Transverse colon (tissue), 4 donors: ENCODE data around the gene DLL4. TPM values are rescaled to one million over a fixed set of nuclear protein-coding genes. Genes with fewer than 3 reads are reported as not detected.

ENCODE experiments used
- DNase-seq: peaks from one replicate; pipeline ENCODE4 v3.0.0-alpha.2; 2019
- H3K27ac ChIP-seq, 4 donors: fragments of 200-600 bp; sonication (generic); 2 replicates each; pipeline ENCODE4 v1.5.1; 2016 to 2018; ENCODE audit warnings: inconsistent platforms in 4 of 4
- H3K27me3 ChIP-seq: fragments of 200-600 bp; sonication (generic); 2 replicates; pipeline ENCODE4 v1.5.1; 2017; ENCODE audit warnings: inconsistent platforms
- H3K36me3 ChIP-seq, 4 donors: fragments of 200-600 bp; sonication (generic); 2 replicates each; pipeline ENCODE4 v1.5.1; 2017 to 2019; ENCODE audit warnings: inconsistent platforms in 4 of 4
- H3K4me1 ChIP-seq, 4 donors: fragments of 200-600 bp; sonication (generic); 2 replicates each; pipeline ENCODE4 v1.5.1; 2017 to 2020; ENCODE audit warnings: inconsistent platforms in 4 of 4
- H3K4me3 ChIP-seq, 4 donors: fragments of 200-600 bp; sonication (generic); 1 replicate in 1 of 4; 2 replicates in 3 of 4; pipeline versions ENCODE4 v1.5.1 to v1.6.1; 2017 to 2019; ENCODE audit warnings: inconsistent platforms in 4 of 4
- H3K9me3 ChIP-seq, 2 donors: fragments of 200-600 bp; sonication (generic); 2 replicates each; pipeline ENCODE4 v1.5.1; 2017 to 2019; ENCODE audit warnings: inconsistent platforms in 2 of 2
- CTCF ChIP-seq, 5 experiments: fragments of 200-600 bp in 3 of 5; fragments of 450-650 bp in 2 of 5; sonication (generic) in 3 of 5; IDR thresholded peaks; 1 replicate in 2 of 5; 2 replicates in 3 of 5; pipeline ENCODE4 v1.5.1; 2016 to 2017; ENCODE audit warnings: antibody characterized with exemption in 5 of 5, inconsistent platforms in 3 of 5, mild to moderate bottlenecking in 2 of 5, moderate library complexity in 1 of 5
- EP300 ChIP-seq: sonication (generic); formaldehyde crosslinking; IDR thresholded peaks from one replicate; pipeline ENCODE4 v1.6.1; 2017; ENCODE audit warnings: antibody characterized with exemption, low read depth
- POLR2A ChIP-seq: fragments of 450-650 bp; IDR thresholded peaks from one replicate; pipeline ENCODE4 v1.6.1; 2016; ENCODE audit warnings: antibody characterized with exemption, mild to moderate bottlenecking, moderate library complexity
- POLR2AphosphoS5 ChIP-seq, 3 donors: sonication (generic); formaldehyde crosslinking; IDR thresholded peaks; one replicate each; pipeline ENCODE4 v1.6.1; 2016; ENCODE audit warnings: antibody characterized with exemption in 3 of 3
- WGBS, 2 donors: methylation state at CpG; one replicate each; pipeline ENCODE4 v1.1.5; 2018; ENCODE audit warnings: low coverage in 1 of 2; 5-methylcytosine and 5-hydroxymethylcytosine counted together
- in situ Hi-C, 4 donors: fragments of 200-750 bp; cut with MboI; loops; one replicate each; pipeline versions ENCODE4 v1.15.0 to v1.15.1; 2017; ENCODE audit warnings: low sequenced_read_pairs in 3 of 4, low pct_ligation_motif_present in 1 of 4, low pct_unique_long_range_greater_than_20kb in 1 of 4
- intact Hi-C: fragments of 100-400 bp; cut with DNase I; formaldehyde crosslinking; loops from one replicate; pipeline ENCODE4 v1.15.1; 2023; ENCODE audit warnings: low total_unique reads
- total RNA-seq, 4 donors: library from RNA; depleted of rRNA; stranded (reverse); fragments of >200 nt; gene quantifications; one replicate each; pipeline ENCODE4 v1.1.0, GENCODE V29; 2016

The DLL4 gene
- total RNA-seq, 4 donors from 2014 or later, result 1.5 to 14.2 (median 10.2) TPM

- Histone ChIP-seq H3K4me3 (peak overlapping the region in 2 of 4 donors; percentile 20 to 44), H3K9me3 (no peaks in the 10 kb centered on the region), H3K27me3 (peaks cover 60% of the 10 kb centered on the region), H3K4me1 (peaks cover 36 to 78% (median 71%) of the 10 kb centered on the region in 4 donors), H3K36me3 (no peaks in the 10 kb centered on the region), H3K27ac (peak overlapping the region in 2 of 4 donors; percentile 4 to 87)
- 4% methylated on average over 40 of the region's 61 CpGs; no CpG with 5 or more reads in 1 of the 2 donors for WGBS, 2 donors
- TF ChIP-seq EP300 (no peak), POLR2A (no peak), CTCF (IDR thresholded peaks at IDR 0.05) (no peak), POLR2AphosphoS5 (IDR thresholded peaks at IDR 0.05) (no peak)
- peak; percentile 51 for DNase-seq
- in situ Hi-C loops (no loop called here), intact Hi-C loops (no loop called here)
These were observed 3.1 kb upstream of the DLL4 start for GRCh38 chr15:40925863-40926658.

GRCh38 chr15:40926659-40927494 lies 2.3 kb upstream of the DLL4 start:
- no peak for DNase-seq
- no peaks in the 10 kb centered on the region for H3K9me3 ChIP-seq
- peaks cover 41 to 82% (median 76%) of the 10 kb centered on the region in 4 donors for H3K4me1 ChIP-seq
- WGBS, 2 donors, result 33% methylated on average over 33 of the region's 33 CpGs; no CpG with 5 or more reads in 1 of the 2 donors
- H3K27ac ChIP-seq, result peak overlapping the region in 2 of 4 donors; percentile 85 to 87
- no peak for TF ChIP-seq POLR2A
- no peak for TF ChIP-seq EP300
- no peak for TF ChIP-seq CTCF (IDR thresholded peaks at IDR 0.05)
- TF ChIP-seq POLR2AphosphoS5 (IDR thresholded peaks at IDR 0.05), result no peak
- in situ Hi-C loops (no loop called here), intact Hi-C loops (loop anchor here (1.0 kb wide), 1 partner anchor 14 kb away; no protein-coding TSS in a partner anchor)
- H3K4me3 ChIP-seq, result peak overlapping the region in 2 of 4 donors; percentile 44 to 59
- H3K36me3 ChIP-seq, result no peaks in the 10 kb centered on the region
- peaks cover 67% of the 10 kb centered on the region for H3K27me3 ChIP-seq

DNA sequence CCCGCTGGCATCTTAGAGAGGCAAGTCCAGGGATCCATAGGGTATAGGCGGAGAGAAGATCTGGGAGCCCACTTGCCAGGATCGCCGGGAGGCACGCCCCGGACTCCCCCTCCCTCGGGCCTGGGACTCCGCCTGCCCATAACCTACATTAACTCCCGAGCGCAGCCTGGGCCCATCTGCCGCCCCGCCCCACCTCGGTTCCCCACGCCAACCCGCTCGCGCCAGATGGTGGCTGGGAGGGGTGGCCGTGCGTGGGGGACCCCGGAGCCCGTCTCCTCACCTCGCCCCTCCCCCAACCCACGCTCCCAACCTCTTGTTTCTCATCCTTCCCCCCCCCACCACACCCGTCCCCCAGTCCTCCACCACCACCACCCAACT lies 1.7 kb upstream of the DLL4 start:
- Histone ChIP-seq H3K4me1 (peaks cover 42 to 78% (median 73%) of the 10 kb centered on the region in 4 donors), H3K9me3 (no peaks in the 10 kb centered on the region), H3K4me3 (peak overlapping the region in 3 of 4 donors; percentile 36 to 66 (median 59)), H3K36me3 (no peaks in the 10 kb centered on the region), H3K27me3 (peaks cover 68% of the 10 kb centered on the region), H3K27ac (peak overlapping the region; percentile 58 to 87 (median 84))
- in situ Hi-C loops (no loop called here), intact Hi-C loops (loop anchor here (1.0 kb wide), 1 partner anchor 14 kb away; no protein-coding TSS in a partner anchor)
- DNase-seq, result peak; percentile 44
- 4 to 35% methylated on average over 4 to 23 of the region's 24 CpGs for WGBS, 2 donors
- TF ChIP-seq CTCF (IDR thresholded peaks at IDR 0.05), result no peak
- TF ChIP-seq POLR2AphosphoS5 (IDR thresholded peaks at IDR 0.05), result no peak
- TF ChIP-seq EP300, result no peak
- no peak for TF ChIP-seq POLR2A
